NCI-H510A (cell line): ENCODE measurements around the gene NR3C1.

Experiments
- DNase-seq: peaks from one replicate; lab custom pipeline; 2025; lab: John Stamatoyannopoulos, UW

The NR3C1 gene

GRCh38 chr5:143398451-143399237 lies 4.8 kb downstream of the NR3C1 start:
- DNase-seq = no peak

- DNase-seq = no peak
Measured at GRCh38 chr5:143398053-143398355, 5.5 kb downstream of the NR3C1 start.

- DNase-seq = no peak
Measured at GRCh38 chr5:143397302-143398052, 6.0 kb downstream of the NR3C1 start.

GRCh38 chr5:143396353-143396940 lies 7.0 kb downstream of the NR3C1 start:
- no peak for DNase-seq

GRCh38 chr5:143395638-143396352 lies 7.7 kb downstream of the NR3C1 start:
- no peak for DNase-seq

- DNase-seq = no peak
Measured at GRCh38 chr5:143393524-143393923, 10.0 kb downstream of the NR3C1 start.

GRCh38 chr5:143390941-143391340 lies 12.5 kb downstream of the NR3C1 start:
- no peak for DNase-seq

- DNase-seq = no peak
Measured at GRCh38 chr5:143390258-143390657, 13.2 kb downstream of the NR3C1 start.

GRCh38 chr5:143386725-143387124 lies 16.8 kb downstream of the NR3C1 start:
- DNase-seq = no peak

GRCh38 chr5:143384865-143385657 lies 18.4 kb downstream of the NR3C1 start:
- DNase-seq = no peak

GRCh38 chr5:143383988-143384387 lies 19.5 kb downstream of the NR3C1 start:
- DNase-seq = no peak

GRCh38 chr5:143379606-143380005 lies 23.9 kb downstream of the NR3C1 start:
- no peak for DNase-seq

- no peak for DNase-seq
Measured at GRCh38 chr5:143376911-143377813, 26.3 kb downstream of the NR3C1 start.

- no peak for DNase-seq
Measured at GRCh38 chr5:143376195-143376779, 27.2 kb downstream of the NR3C1 start.

- no peak for DNase-seq
Measured at GRCh38 chr5:143374496-143375217, 28.8 kb downstream of the NR3C1 start.

- no peak for DNase-seq
Measured at GRCh38 chr5:143373076-143373475, 30.4 kb downstream of the NR3C1 start.

GRCh38 chr5:143372187-143372829 lies 31.2 kb downstream of the NR3C1 start:
- no peak for DNase-seq

GRCh38 chr5:143370440-143370839 lies 33.0 kb downstream of the NR3C1 start:
- DNase-seq = no peak

- DNase-seq = no peak
Measured at GRCh38 chr5:143364061-143364460, 39.4 kb downstream of the NR3C1 start.
